Measurements from ENCODE around the gene C4B.

Gene C4B

DNA sequence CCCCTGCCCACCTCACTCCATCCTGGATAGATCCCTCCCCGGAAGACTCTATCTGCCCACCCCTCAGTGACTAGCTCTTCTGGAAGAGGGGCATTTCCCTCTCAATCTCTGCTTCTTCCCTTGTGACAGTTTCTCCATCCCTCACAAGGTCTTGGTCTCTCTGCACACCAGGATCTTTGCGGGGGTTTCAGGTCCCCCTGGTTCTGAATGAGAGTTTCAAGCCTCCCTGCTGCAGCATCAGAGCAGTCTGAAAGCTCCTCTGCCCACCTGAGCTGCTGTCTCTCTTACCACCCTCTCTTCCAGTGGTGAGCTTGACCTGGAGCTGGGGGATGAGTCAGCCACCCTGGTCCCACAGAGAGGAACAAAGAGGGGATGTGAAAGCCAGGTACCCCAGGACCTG lies 70.2 kb downstream of the C4B start:
- no peak for DNase-seq

All from GF-D8 (cell line).